GM12878 (cell line): ENCODE measurements around the gene PSAP. TPM values are rescaled to one million over a fixed set of nuclear protein-coding genes. Genes with fewer than 3 reads are reported as not detected.
A peak's percentile ranks its signal among the peaks of the same experiment; 100 is the strongest.

ENCODE experiments used
- ATAC-seq: fragments of 200-7000 bp; cut with Tn5 transposase; 3 replicates; pipeline ENCODE4 v1.9.1; 2020; ENCODE audit warnings: mild to moderate bottlenecking, moderate library complexity
- BruUV-seq: library from RNA; stranded (reverse); fragments of 400-500 nt; replicated peaks from 2 replicates; lab custom pipeline; 2021; lab: Mats Ljungman, UMichigan
- CTCF ChIA-PET: fragments of 300-600 bp; sonication (Branson Sonifier 250); formaldehyde crosslinking; extraction: SDS; loops from one replicate; lab custom pipeline; 2021; ENCODE audit warnings: inconsistent platforms; lab: Yijun Ruan, JAX
- POLR2A ChIA-PET: fragments of 350-600 bp; formaldehyde crosslinking; extraction: SDS; loops from one replicate; lab custom pipeline; 2021; ENCODE audit warnings: inconsistent platforms; lab: Charles Lee
- RAD21 ChIA-PET: fragments of 300-600 bp; sonication (Branson Sonifier 250); formaldehyde crosslinking; loops from one replicate; lab custom pipeline; 2023; ENCODE audit warnings: antibody characterized with exemption; ENCODE audit not compliant: unreplicated experiment; lab: Charles Lee
- SMC1A ChIA-PET: fragments of 300-600 bp; sonication (Branson Sonifier 250); formaldehyde crosslinking; loops from one replicate; lab custom pipeline; 2023; ENCODE audit not compliant: unreplicated experiment, uncharacterized antibody; lab: Charles Lee
- DNase-seq: peaks from one replicate; pipeline ENCODE4 v3.0.0-alpha.2; 2011; ENCODE audit warnings: low read depth, low spot score
- FAIRE-seq: peaks from 3 replicates; lab custom pipeline; 2011; peaks lifted over from hg19 to GRCh38; lab: Jason Lieb, UNC
- H2AFZ ChIP-seq: 2 replicates; pipeline ENCODE4 v1.6.0; 2011; ENCODE audit warnings: low read depth, low read length, control low read depth; ENCODE audit not compliant: control insufficient read depth
- H3K27ac ChIP-seq: 2 replicates; pipeline ENCODE4 v1.5.1; 2011; ENCODE audit warnings: control low read depth; ENCODE audit not compliant: control insufficient read depth, insufficient read depth
- H3K27me3 ChIP-seq, 2 experiments: replicated peaks in 1 of 2; 2 replicates each; pipeline versions ENCODE4 v1.6.0 to v1.6.1; 2011; ENCODE audit warnings: low read length in 1 of 2; ENCODE audit not compliant: control insufficient read depth in 2 of 2, insufficient read depth in 2 of 2
- H3K36me3 ChIP-seq, 2 experiments: 2 replicates each; pipeline ENCODE4 v1.5.1; 2011; ENCODE audit warnings: low read length in 1 of 2; ENCODE audit not compliant: control insufficient read depth in 2 of 2, insufficient read depth in 2 of 2
- H3K4me1 ChIP-seq: 2 replicates; pipeline ENCODE4 v1.6.1; 2011; ENCODE audit warnings: mild to moderate bottlenecking, low read length, moderate library complexity, mixed read lengths; ENCODE audit not compliant: control insufficient read depth, insufficient read depth
- H3K4me2 ChIP-seq: 2 replicates; pipeline ENCODE4 v1.6.0; 2011; ENCODE audit warnings: control low read depth; ENCODE audit not compliant: control insufficient read depth, insufficient read depth
- H3K4me3 ChIP-seq: fragments of 200-600 bp; sonication (generic); 2 replicates; pipeline ENCODE4 v1.5.1; 2016
- H3K79me2 ChIP-seq: 2 replicates; pipeline ENCODE4 v1.6.0; 2011; ENCODE audit warnings: low read length; ENCODE audit not compliant: control insufficient read depth, insufficient read depth
- H3K9ac ChIP-seq: 2 replicates; pipeline ENCODE4 v1.8.0; 2011; ENCODE audit warnings: low read length, control low read depth, mixed read lengths; ENCODE audit not compliant: control insufficient read depth, insufficient read depth
- H3K9me3 ChIP-seq: replicated peaks from 3 replicates; pipeline ENCODE4 v1.5.1; 2011; ENCODE audit warnings: mild to moderate bottlenecking, low read length; ENCODE audit not compliant: control insufficient read depth, insufficient read depth
- H4K20me1 ChIP-seq: 2 replicates; pipeline ENCODE4 v1.6.0; 2011; ENCODE audit not compliant: control insufficient read depth, insufficient read depth
- BACH1 ChIP-seq: fragments of 450-650 bp; IDR thresholded peaks from 2 replicates; pipeline ENCODE4 v1.6.1; 2017; ENCODE audit warnings: mild to moderate bottlenecking, borderline replicate concordance
- CHD1 ChIP-seq: IDR thresholded peaks from 2 replicates; pipeline ENCODE4 v1.6.1; 2012; ENCODE audit warnings: low read depth, low read length, improper control_type of control experiment
- ETV6 ChIP-seq, 2 experiments: fragments of 450-650 bp in 1 of 2; IDR thresholded peaks in 1 of 2; conservative IDR thresholded peaks in 1 of 2; 2 replicates each; pipeline ENCODE4 v1.6.1; 2014; ENCODE audit warnings: antibody characterized with exemption in 1 of 2, borderline replicate concordance in 1 of 2, low read depth in 1 of 2, mild to moderate bottlenecking in 1 of 2, moderate library complexity in 1 of 2
- MEF2B ChIP-seq: fragments of 450-650 bp; IDR thresholded peaks from 2 replicates; pipeline ENCODE4 v1.6.1; 2018; ENCODE audit warnings: mild to moderate bottlenecking, moderate library complexity; ENCODE audit not compliant: partially characterized antibody, poor library complexity, severe bottlenecking
- NR2F1 ChIP-seq: fragments of 450-650 bp; conservative IDR thresholded peaks from 2 replicates; pipeline ENCODE4 v1.6.1; 2017; ENCODE audit warnings: mild to moderate bottlenecking
- POLR2A ChIP-seq: IDR thresholded peaks from 2 replicates; pipeline ENCODE4 v1.6.1; 2011; ENCODE audit warnings: low read depth, mild to moderate bottlenecking, low read length
- POLR2AphosphoS2 ChIP-seq: IDR thresholded peaks from 2 replicates; pipeline ENCODE4 v1.6.1; 2011; ENCODE audit warnings: low read depth, mild to moderate bottlenecking, low read length, improper control_type of control experiment, moderate library complexity
- RAD51 ChIP-seq: fragments of 450-650 bp; IDR thresholded peaks from 2 replicates; pipeline ENCODE4 v1.6.1; 2016; ENCODE audit warnings: moderate library complexity, mild to moderate bottlenecking, inconsistent platforms
- SUPT20H ChIP-seq: IDR thresholded peaks from 2 replicates; pipeline ENCODE4 v1.6.1; 2011; ENCODE audit warnings: low read depth, mild to moderate bottlenecking, low read length, moderate library complexity, borderline replicate concordance; ENCODE audit not compliant: control insufficient read depth
- WRNIP1 ChIP-seq: IDR thresholded peaks from 2 replicates; pipeline ENCODE4 v1.6.1; 2011; ENCODE audit warnings: low read depth, low read length, improper control_type of control experiment, borderline replicate concordance
- YY1 ChIP-seq: IDR thresholded peaks from 2 replicates; pipeline ENCODE4 v1.6.1; 2011; ENCODE audit warnings: low read depth, mild to moderate bottlenecking, low read length
- ZBED1 ChIP-seq: IDR thresholded peaks from 2 replicates; pipeline ENCODE4 v1.6.1; 2016; ENCODE audit warnings: borderline replicate concordance
- ZNF622 ChIP-seq: fragments of 450-650 bp; IDR thresholded peaks from 2 replicates; pipeline ENCODE4 v1.6.1; 2017; ENCODE audit warnings: mild to moderate bottlenecking, inconsistent platforms
- ZSCAN29 ChIP-seq: fragments of 450-650 bp; IDR thresholded peaks from 2 replicates; pipeline ENCODE4 v1.6.1; 2017; ENCODE audit warnings: mild to moderate bottlenecking, moderate library complexity
- WGBS: methylation state at CpG from one replicate; pipeline ENCODE4 v1.1.6; 2016; ENCODE audit warnings: low lambda C conversion rate; ENCODE audit not compliant: insufficient replicate concordance, insufficient coverage; ENCODE audit errors: missing lambda C conversion rate; 5-methylcytosine and 5-hydroxymethylcytosine counted together
- in situ Hi-C: fragments of 300-500 bp; cut with MboI; formaldehyde crosslinking; loops from 9 replicates; pipeline ENCODE4 v1.14.3; 2018; ENCODE audit warnings: mixed read lengths
- intact Hi-C: fragments of 100-400 bp; cut with micrococcal nuclease; formaldehyde crosslinking; loops from one replicate; pipeline ENCODE4 v1.14.2; 2022; ENCODE audit not compliant: unreplicated experiment
- polyA plus RNA-seq, 11 experiments: library from polyadenylated mRNA; depleted of rRNA in 4 of 11; unstranded in 6 of 11; stranded (reverse) in 5 of 11; fragments of >200 nt; fragmentation: Nextera tagmentation in 4 of 11; fragmentation: Illumina TruSeq in 1 of 11; extraction: Ambion mirVana in 4 of 11; extraction: Trizol in 1 of 11; gene quantifications; 1 replicate in 1 of 11; 2 replicates in 10 of 11; pipeline versions ENCODE4 v1.2.1 to v1.2.3, GENCODE V29; 2011 to 2016; ENCODE audit warnings: inconsistent platforms in 2 of 11, missing spikeins in 2 of 11, low read depth in 1 of 11
- total RNA-seq, 4 experiments: library from RNA; depleted of rRNA in 3 of 4; stranded (reverse); fragments of >200 nt in 3 of 4; fragmentation: Illumina TruSeq in 1 of 4; extraction: Trizol in 1 of 4; gene quantifications; 2 replicates each; pipeline versions ENCODE4 v1.2.1 to v1.2.3, GENCODE V29; 2013 to 2021
- TF ChIP-seq, protein P1 (sequence below): fragments of 450-650 bp; formaldehyde crosslinking; IDR thresholded peaks from 2 replicates; pipeline ENCODE4 v1.4.0; 2022; ENCODE audit warnings: mild to moderate bottlenecking, moderate library complexity

PSAP gene
- total and polyA plus RNA-seq, 10 of the 15 experiments (the other 5 are each of a cell fraction or from before 2014, with no cell fraction given), result 178 to 336 (median 286) TPM

DNA sequence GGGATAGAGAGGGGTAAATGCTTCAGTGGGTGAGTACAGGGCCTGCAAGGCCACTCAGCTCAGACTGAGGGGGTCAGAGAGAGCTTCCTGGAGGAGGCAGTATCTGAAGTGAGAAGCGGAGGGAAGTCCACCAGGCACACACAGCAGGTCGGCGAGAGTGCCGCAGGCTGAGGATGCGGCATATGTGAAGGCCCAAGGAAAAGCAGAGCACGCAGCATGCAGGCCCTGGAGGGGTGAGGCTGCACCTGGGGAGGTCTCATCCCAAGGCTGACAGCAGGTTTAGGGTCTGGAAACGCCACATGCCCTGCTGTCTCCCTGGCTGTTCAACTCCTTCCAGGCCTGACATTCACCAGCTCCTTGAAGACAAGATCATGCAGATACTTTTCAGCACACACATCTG is 40.4 kb upstream of the PSAP start:
- H3K79me2 ChIP-seq, result no peaks in the 10 kb centered on the region
- CTCF ChIA-PET, result interaction anchor here (0.7 to 1.2 kb wide), 2 partner anchors 12 to 55 kb away, joined by 3 to 4 read pairs; no protein-coding TSS in a partner anchor
- no peak overlapping the region for H3K4me2 ChIP-seq
- TF ChIP-seq POLR2A (no peak), BACH1 (no peak), WRNIP1 (no peak), YY1 (no peak)
- POLR2A ChIA-PET, result no interaction called here
- SMC1A ChIA-PET, result no interaction called here
- no peak overlapping the region for H3K4me3 ChIP-seq
- no TSS peak for BruUV-seq
- intact Hi-C loops, result loop anchor here (10.0 kb wide), 2 partner anchors 197 to 507 kb away; no protein-coding TSS in a partner anchor
- in situ Hi-C loops, result loop anchor here (10.0 kb wide), 2 partner anchors 443 to 577 kb away; partner anchors contain the start of gene SLC29A3
- H3K4me1 ChIP-seq, result peaks cover 21% of the 10 kb centered on the region
- DNase-seq (no peak), FAIRE-seq (no peak), ATAC-seq (no peak)
- no peak overlapping the region for H2AFZ ChIP-seq
- H4K20me1 ChIP-seq, result no peaks in the 10 kb centered on the region
- RAD21 ChIA-PET, result interaction anchor here (0.7 to 1.2 kb wide), 2 partner anchors 40 to 157 kb away, joined by 4 to 5 read pairs; partner anchors contain the start of gene PSAP
- H3K27ac ChIP-seq, result no peak overlapping the region
- no peaks in the 10 kb centered on the region for H3K9me3 ChIP-seq
- no peak overlapping the region for H3K9ac ChIP-seq
- H3K27me3 ChIP-seq, result no peaks in the 10 kb centered on the region
- no peaks in the 10 kb centered on the region for H3K36me3 ChIP-seq
- WGBS, result 90% methylated on average over 7 of the region's 7 CpGs

DNA sequence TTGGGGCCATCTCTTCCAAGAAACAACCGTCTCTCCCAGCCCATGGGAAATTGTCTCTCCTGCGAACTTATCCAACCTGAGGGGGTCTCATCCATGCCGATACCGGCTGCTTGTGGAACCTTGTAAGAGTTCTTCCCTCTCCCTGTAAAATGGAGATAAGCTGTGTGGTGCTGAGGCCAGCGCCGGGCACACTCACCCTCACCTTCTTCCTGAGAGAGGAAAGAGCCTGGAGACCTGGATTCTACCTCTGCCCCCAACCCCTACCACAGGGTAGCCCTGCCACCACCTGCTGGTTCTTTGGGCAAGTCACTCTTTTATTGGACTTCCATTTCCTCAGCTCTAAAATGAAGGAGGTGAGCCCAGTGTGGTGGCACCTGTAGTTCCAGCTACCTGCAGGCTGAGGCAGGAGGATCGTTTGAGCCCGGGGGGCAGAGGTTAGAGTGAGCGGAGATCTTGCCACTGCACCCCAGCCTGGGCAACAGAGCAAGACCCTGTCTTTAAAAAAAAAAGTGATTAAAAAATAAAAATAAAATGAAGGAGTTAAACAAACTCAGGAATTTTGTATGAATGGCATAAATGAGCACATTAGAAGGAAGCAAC is 38.4 kb upstream of the PSAP start:
- CTCF ChIA-PET, result interaction anchor here (1.0 to 1.2 kb wide), 2 partner anchors 48 to 52 kb away, joined by 3 to 4 read pairs; no protein-coding TSS in a partner anchor
- no peak for DNase-seq
- intact Hi-C loops (loop anchor here (1.0 kb wide), 1 partner anchor 16 kb away; no protein-coding TSS in a partner anchor), in situ Hi-C loops (no loop called here)
- Histone ChIP-seq H3K79me2 (no peaks in the 10 kb centered on the region), H4K20me1 (no peaks in the 10 kb centered on the region), H3K9ac (peak overlapping the region; percentile 45; the same call in 1 of the 2 replicates), H3K4me3 (no peak overlapping the region), H3K4me1 (peaks cover 21% of the 10 kb centered on the region), H3K36me3 (no peaks in the 10 kb centered on the region), H3K9me3 (no peaks in the 10 kb centered on the region), H2AFZ (peak overlapping the region; percentile 42), H3K4me2 (peak overlapping the region; percentile 73), H3K27ac (peak overlapping the region; percentile 62), H3K27me3 (no peaks in the 10 kb centered on the region)
- peak; percentile 3; the same call in 1 of the 3 replicates for ATAC-seq
- 39% methylated on average over 9 of the region's 9 CpGs for WGBS
- RAD21 ChIA-PET, result interaction anchor here (1.0 kb wide), 1 partner anchor 53 kb away, joined by 3 read pairs; no protein-coding TSS in a partner anchor
- FAIRE-seq, result peak; percentile 41
- POLR2A ChIA-PET, result no interaction called here
- SMC1A ChIA-PET, result interaction anchor here (0.6 to 1.1 kb wide), 5 partner anchors 15 to 430 kb away, joined by 3 read pairs; no protein-coding TSS in a partner anchor
- BruUV-seq, result no TSS peak
- TF ChIP-seq POLR2AphosphoS2, result no peak
- no peak for TF ChIP-seq ETV6 (conservative IDR thresholded peaks at IDR 0.05 in 1 of 2, IDR thresholded peaks at IDR 0.05 in 1 of 2; ENCODE audit: borderline replicate concordance in 1 of 2, low read depth in 1 of 2)
- TF ChIP-seq SUPT20H, result no peak
- no peak for TF ChIP-seq ZBED1
- TF ChIP-seq MEF2B, result no peak
- TF ChIP-seq ZNF622, result no peak
- TF ChIP-seq NR2F1, result no peak
- no peak for TF ChIP-seq ZSCAN29
- TF ChIP-seq RAD51, result no peak
- TF ChIP-seq CHD1, result no peak
- TF ChIP-seq, protein P1, sequence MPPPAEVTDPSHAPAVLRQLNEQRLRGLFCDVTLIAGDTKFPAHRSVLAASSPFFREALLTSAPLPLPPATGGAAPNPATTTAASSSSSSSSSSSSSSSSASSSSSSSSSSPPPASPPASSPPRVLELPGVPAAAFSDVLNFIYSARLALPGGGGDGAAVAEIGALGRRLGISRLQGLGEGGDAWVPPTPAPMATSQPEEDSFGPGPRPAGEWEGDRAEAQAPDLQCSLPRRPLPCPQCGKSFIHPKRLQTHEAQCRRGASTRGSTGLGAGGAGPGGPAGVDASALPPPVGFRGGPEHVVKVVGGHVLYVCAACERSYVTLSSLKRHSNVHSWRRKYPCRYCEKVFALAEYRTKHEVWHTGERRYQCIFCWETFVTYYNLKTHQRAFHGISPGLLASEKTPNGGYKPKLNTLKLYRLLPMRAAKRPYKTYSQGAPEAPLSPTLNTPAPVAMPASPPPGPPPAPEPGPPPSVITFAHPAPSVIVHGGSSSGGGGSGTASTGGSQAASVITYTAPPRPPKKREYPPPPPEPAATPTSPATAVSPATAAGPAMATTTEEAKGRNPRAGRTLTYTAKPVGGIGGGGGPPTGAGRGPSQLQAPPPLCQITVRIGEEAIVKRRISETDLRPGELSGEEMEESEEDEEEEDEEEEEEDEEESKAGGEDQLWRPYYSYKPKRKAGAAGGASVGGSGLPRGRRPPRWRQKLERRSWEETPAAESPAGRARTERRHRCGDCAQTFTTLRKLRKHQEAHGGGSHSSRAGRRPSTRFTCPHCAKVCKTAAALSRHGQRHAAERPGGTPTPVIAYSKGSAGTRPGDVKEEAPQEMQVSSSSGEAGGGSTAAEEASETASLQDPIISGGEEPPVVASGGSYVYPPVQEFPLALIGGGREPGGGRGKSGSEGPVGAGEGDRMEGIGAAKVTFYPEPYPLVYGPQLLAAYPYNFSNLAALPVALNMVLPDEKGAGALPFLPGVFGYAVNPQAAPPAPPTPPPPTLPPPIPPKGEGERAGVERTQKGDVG (CRISPR knock-in tag), result no peak
